ENCODE data around the gene KCTD17. TPM values are rescaled to one million over a fixed set of nuclear protein-coding genes. Genes with fewer than 3 reads are reported as not detected.

KCTD17 gene
- total RNA-seq, 2 experiments from 2014 or later = 30.3 to 30.6 TPM

DNA sequence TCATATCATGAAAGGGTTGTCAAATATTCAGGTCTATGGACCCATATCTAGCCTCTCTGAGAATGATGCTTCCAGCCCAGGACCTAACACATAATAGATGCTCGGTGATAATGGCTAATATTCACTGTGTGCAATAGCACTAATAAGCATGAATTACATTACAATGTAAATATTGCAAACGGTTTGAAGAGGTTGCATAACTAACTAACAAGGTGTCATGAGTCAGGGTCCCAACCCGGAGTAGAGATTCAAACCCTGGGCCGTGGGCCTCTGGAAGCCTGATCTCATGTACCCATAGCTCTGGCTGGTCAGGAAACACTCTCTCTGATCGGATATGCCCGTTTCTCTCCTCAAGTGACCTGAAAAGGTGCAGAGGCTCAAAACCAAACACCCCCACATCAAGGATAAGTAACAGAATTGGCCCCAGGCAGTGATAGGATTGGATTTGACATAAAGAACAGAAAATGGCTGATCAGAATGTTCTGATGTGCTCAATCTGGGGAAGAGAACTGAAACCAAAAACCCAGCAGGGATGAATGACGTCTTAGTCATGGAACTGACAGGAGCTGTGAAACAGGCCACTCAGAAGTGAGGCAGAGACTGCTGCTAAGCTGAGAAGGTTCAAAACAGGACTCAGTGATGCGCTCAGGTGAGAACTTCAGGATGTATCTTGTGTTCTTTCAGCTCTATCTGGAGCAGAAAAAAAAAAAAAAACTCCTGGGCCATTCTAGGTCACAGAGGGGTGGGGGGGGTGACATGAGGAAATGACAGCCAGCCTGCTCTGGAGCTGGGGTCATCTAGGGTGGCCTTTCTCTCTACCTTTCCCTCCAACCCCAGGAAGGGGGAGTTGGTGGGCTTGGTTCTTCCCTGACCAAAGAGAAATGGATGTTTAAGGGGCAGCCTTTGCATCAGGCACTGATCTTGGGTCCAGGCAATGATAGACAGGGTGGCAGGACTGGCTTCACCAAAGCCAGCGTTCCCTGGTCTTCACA lies 6.6 kb upstream of the KCTD17 start:
- H3K4me3 Mint-ChIP-seq = no peak overlapping the region
- DNase-seq (peak; percentile 35), ATAC-seq (peak; percentile 55)
- no peaks in the 10 kb centered on the region for H3K36me3 Mint-ChIP-seq (ENCODE audit: low read depth)
- peaks cover 21% of the 10 kb centered on the region for H3K4me1 Mint-ChIP-seq (ENCODE audit: low read depth)
- H3K27ac Mint-ChIP-seq = peak overlapping the region; percentile 14
- ChIA-PET CTCF (interaction anchor here (0.6 to 3.4 kb wide), 22 partner anchors 8 to 216 kb away, joined by 3 to 19 read pairs (median 4); partner anchors contain the start of gene TST), POLR2A (interaction anchor here (0.6 to 2.0 kb wide), 3 partner anchors 15 to 87 kb away, joined by 3 to 9 read pairs (median 3); no protein-coding TSS in a partner anchor)
- H3K27me3 Mint-ChIP-seq = no peaks in the 10 kb centered on the region
- no peaks in the 10 kb centered on the region for H3K9me3 Mint-ChIP-seq
- TF ChIP-seq CTCF (IDR thresholded peaks at IDR 0.05) = no peak
- intact Hi-C loops (cut with micrococcal nuclease) = no loop called here

- Mint-ChIP-seq H3K4me1 (ENCODE audit: low read depth) (peaks cover 18% of the 10 kb centered on the region), H3K27me3 (no peaks in the 10 kb centered on the region), H3K4me3 (no peak overlapping the region), H3K27ac (no peak overlapping the region), H3K9me3 (no peaks in the 10 kb centered on the region), H3K36me3 (ENCODE audit: low read depth) (no peaks in the 10 kb centered on the region)
- DNase-seq (peak; percentile 47), ATAC-seq (no peak)
- intact Hi-C loops (cut with micrococcal nuclease) = no loop called here
- ChIA-PET POLR2A (interaction anchor here (0.6 to 1.0 kb wide), 4 partner anchors 70 to 232 kb away, joined by 3 read pairs; no protein-coding TSS in a partner anchor), CTCF (interaction anchor here (0.7 to 2.3 kb wide), 9 partner anchors 9 to 215 kb away, joined by 3 to 17 read pairs (median 5); no protein-coding TSS in a partner anchor)
- peak; percentile 76 for TF ChIP-seq CTCF (IDR thresholded peaks at IDR 0.05)
Observed at GRCh38 chr22:37045958-37046357, 5.6 kb upstream of the KCTD17 start.

- ChIA-PET POLR2A (interaction anchor here (0.6 to 1.0 kb wide), 4 partner anchors 71 to 232 kb away, joined by 3 read pairs; no protein-coding TSS in a partner anchor), CTCF (interaction anchor here (0.7 to 2.3 kb wide), 9 partner anchors 8 to 214 kb away, joined by 3 to 17 read pairs (median 5); no protein-coding TSS in a partner anchor)
- Mint-ChIP-seq H3K9me3 (no peaks in the 10 kb centered on the region), H3K27ac (no peak overlapping the region), H3K36me3 (ENCODE audit: low read depth) (no peaks in the 10 kb centered on the region), H3K27me3 (no peaks in the 10 kb centered on the region), H3K4me1 (ENCODE audit: low read depth) (peaks cover 17% of the 10 kb centered on the region), H3K4me3 (no peak overlapping the region)
- no peak for TF ChIP-seq CTCF (IDR thresholded peaks at IDR 0.05)
- no peak for DNase-seq
- no peak for ATAC-seq
- intact Hi-C loops (cut with micrococcal nuclease) = no loop called here
Observed at GRCh38 chr22:37046589-37046988, 5.0 kb upstream of the KCTD17 start.

DNA sequence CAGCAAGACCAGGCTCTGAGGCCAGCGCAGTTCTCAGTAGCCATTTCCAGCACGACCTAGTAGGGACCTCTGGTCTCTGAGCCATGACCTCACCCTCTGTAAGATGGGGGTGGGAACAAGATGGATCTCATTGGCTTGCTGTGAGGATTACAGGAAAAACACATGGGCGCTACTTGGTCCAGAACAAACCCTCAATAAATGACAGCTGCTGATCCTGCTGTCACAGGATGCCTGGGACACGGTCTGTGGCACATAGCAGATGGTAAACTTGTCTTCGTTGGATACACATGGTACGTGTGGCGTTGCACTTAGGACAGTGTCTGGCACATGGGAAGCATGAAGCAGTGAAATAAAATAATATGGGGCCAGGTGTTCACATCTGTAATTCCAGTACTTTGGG lies 4.5 kb upstream of the KCTD17 start:
- no peak overlapping the region for H3K4me3 Mint-ChIP-seq
- TF ChIP-seq CTCF (IDR thresholded peaks at IDR 0.05) = no peak
- no peaks in the 10 kb centered on the region for H3K9me3 Mint-ChIP-seq
- CTCF ChIA-PET = interaction anchor here (1.2 to 2.1 kb wide), 4 partner anchors 8 to 152 kb away, joined by 3 to 17 read pairs (median 10); no protein-coding TSS in a partner anchor
- H3K27ac Mint-ChIP-seq = no peak overlapping the region
- no peak for ATAC-seq
- intact Hi-C loops (cut with micrococcal nuclease) = no loop called here
- POLR2A ChIA-PET = interaction anchor here (1.0 kb wide), 1 partner anchor 151 kb away, joined by 3 read pairs; no protein-coding TSS in a partner anchor
- no peaks in the 10 kb centered on the region for H3K36me3 Mint-ChIP-seq (ENCODE audit: low read depth)
- H3K27me3 Mint-ChIP-seq = no peaks in the 10 kb centered on the region
- peaks cover 15% of the 10 kb centered on the region for H3K4me1 Mint-ChIP-seq (ENCODE audit: low read depth)
- DNase-seq = no peak
